WTC11 (cell line): Measurements from ENCODE around the gene LYPD6B.

Experiments
- CBFB ChIP-seq: sonication (generic); formaldehyde crosslinking; IDR thresholded peaks from 2 replicates; pipeline ENCODE4 v1.8.1; 2022; ENCODE audit warnings: mild to moderate bottlenecking, low read depth, missing genetic modification reagents
- CTCF ChIP-seq: fragments of 200-600 bp; IDR thresholded peaks from 2 replicates; pipeline ENCODE4 v1.8.0; 2022; ENCODE audit warnings: antibody characterized with exemption
- ELF4 ChIP-seq: sonication (generic); formaldehyde crosslinking; IDR thresholded peaks from 2 replicates; pipeline ENCODE4 v1.8.1; 2022; ENCODE audit warnings: low read depth, mild to moderate bottlenecking, moderate library complexity, missing genetic modification reagents
- ESRRA ChIP-seq: sonication (generic); formaldehyde crosslinking; IDR thresholded peaks from 2 replicates; pipeline ENCODE4 v1.8.1; 2022; ENCODE audit warnings: mild to moderate bottlenecking, missing genetic modification reagents, borderline replicate concordance
- FOXP1 ChIP-seq: sonication (generic); formaldehyde crosslinking; IDR thresholded peaks from 2 replicates; pipeline ENCODE4 v1.8.0; 2022; ENCODE audit warnings: missing genetic modification reagents, mild to moderate bottlenecking, moderate library complexity, borderline replicate concordance
- IRF2 ChIP-seq: sonication (generic); formaldehyde crosslinking; IDR thresholded peaks from 2 replicates; pipeline ENCODE4 v1.8.0; 2022; ENCODE audit warnings: low read depth, missing genetic modification reagents, borderline replicate concordance
- MAX ChIP-seq: sonication (generic); formaldehyde crosslinking; IDR thresholded peaks from 2 replicates; pipeline ENCODE4 v1.8.0; 2022; ENCODE audit warnings: mild to moderate bottlenecking, missing genetic modification reagents
- PREB ChIP-seq: sonication (generic); formaldehyde crosslinking; IDR thresholded peaks from 2 replicates; pipeline ENCODE4 v1.8.1; 2022; ENCODE audit warnings: mild to moderate bottlenecking, missing genetic modification reagents, moderate library complexity, borderline replicate concordance
- TF ChIP-seq, protein P1 (sequence below): sonication (generic); formaldehyde crosslinking; IDR thresholded peaks from 2 replicates; pipeline ENCODE4 v1.8.1; 2022; ENCODE audit warnings: low read depth, missing genetic modification reagents, borderline replicate concordance
- TF ChIP-seq, protein P2 (sequence below): sonication (generic); formaldehyde crosslinking; IDR thresholded peaks from 2 replicates; pipeline ENCODE4 v1.8.1; 2023; ENCODE audit warnings: mild to moderate bottlenecking, missing genetic modification reagents, moderate library complexity
- TF ChIP-seq, protein P3 (sequence below): sonication (generic); formaldehyde crosslinking; IDR thresholded peaks from 2 replicates; pipeline ENCODE4 v1.8.1; 2022; ENCODE audit warnings: low read depth, mild to moderate bottlenecking, moderate library complexity, missing genetic modification reagents, borderline replicate concordance
- TF ChIP-seq, protein P4 (sequence below): sonication (generic); formaldehyde crosslinking; IDR thresholded peaks from 2 replicates; pipeline ENCODE4 v1.8.0; 2023; ENCODE audit warnings: missing genetic modification reagents, mild to moderate bottlenecking, borderline replicate concordance
- TF ChIP-seq, protein P5 (sequence below): sonication (generic); formaldehyde crosslinking; IDR thresholded peaks from 2 replicates; pipeline ENCODE4 v1.8.0; 2022; ENCODE audit warnings: mild to moderate bottlenecking, missing genetic modification reagents

- no peak for TF ChIP-seq ESRRA (CRISPR knock-in tag)
- TF ChIP-seq MAX = no peak
- TF ChIP-seq FOXP1 (CRISPR knock-in tag) = no peak
- TF ChIP-seq CTCF = no peak
- TF ChIP-seq, protein P1, sequence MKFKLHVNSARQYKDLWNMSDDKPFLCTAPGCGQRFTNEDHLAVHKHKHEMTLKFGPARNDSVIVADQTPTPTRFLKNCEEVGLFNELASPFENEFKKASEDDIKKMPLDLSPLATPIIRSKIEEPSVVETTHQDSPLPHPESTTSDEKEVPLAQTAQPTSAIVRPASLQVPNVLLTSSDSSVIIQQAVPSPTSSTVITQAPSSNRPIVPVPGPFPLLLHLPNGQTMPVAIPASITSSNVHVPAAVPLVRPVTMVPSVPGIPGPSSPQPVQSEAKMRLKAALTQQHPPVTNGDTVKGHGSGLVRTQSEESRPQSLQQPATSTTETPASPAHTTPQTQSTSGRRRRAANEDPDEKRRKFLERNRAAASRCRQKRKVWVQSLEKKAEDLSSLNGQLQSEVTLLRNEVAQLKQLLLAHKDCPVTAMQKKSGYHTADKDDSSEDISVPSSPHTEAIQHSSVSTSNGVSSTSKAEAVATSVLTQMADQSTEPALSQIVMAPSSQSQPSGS (CRISPR knock-in tag) = no peak
- TF ChIP-seq, protein P2, sequence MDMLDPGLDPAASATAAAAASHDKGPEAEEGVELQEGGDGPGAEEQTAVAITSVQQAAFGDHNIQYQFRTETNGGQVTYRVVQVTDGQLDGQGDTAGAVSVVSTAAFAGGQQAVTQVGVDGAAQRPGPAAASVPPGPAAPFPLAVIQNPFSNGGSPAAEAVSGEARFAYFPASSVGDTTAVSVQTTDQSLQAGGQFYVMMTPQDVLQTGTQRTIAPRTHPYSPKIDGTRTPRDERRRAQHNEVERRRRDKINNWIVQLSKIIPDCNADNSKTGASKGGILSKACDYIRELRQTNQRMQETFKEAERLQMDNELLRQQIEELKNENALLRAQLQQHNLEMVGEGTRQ (CRISPR knock-in tag) = no peak
- no peak for TF ChIP-seq ELF4 (CRISPR knock-in tag)
- TF ChIP-seq, protein P3, sequence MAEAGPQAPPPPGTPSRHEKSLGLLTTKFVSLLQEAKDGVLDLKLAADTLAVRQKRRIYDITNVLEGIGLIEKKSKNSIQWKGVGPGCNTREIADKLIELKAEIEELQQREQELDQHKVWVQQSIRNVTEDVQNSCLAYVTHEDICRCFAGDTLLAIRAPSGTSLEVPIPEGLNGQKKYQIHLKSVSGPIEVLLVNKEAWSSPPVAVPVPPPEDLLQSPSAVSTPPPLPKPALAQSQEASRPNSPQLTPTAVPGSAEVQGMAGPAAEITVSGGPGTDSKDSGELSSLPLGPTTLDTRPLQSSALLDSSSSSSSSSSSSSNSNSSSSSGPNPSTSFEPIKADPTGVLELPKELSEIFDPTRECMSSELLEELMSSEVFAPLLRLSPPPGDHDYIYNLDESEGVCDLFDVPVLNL = no peak
- TF ChIP-seq CBFB (CRISPR knock-in tag) = no peak
- TF ChIP-seq, protein P4, sequence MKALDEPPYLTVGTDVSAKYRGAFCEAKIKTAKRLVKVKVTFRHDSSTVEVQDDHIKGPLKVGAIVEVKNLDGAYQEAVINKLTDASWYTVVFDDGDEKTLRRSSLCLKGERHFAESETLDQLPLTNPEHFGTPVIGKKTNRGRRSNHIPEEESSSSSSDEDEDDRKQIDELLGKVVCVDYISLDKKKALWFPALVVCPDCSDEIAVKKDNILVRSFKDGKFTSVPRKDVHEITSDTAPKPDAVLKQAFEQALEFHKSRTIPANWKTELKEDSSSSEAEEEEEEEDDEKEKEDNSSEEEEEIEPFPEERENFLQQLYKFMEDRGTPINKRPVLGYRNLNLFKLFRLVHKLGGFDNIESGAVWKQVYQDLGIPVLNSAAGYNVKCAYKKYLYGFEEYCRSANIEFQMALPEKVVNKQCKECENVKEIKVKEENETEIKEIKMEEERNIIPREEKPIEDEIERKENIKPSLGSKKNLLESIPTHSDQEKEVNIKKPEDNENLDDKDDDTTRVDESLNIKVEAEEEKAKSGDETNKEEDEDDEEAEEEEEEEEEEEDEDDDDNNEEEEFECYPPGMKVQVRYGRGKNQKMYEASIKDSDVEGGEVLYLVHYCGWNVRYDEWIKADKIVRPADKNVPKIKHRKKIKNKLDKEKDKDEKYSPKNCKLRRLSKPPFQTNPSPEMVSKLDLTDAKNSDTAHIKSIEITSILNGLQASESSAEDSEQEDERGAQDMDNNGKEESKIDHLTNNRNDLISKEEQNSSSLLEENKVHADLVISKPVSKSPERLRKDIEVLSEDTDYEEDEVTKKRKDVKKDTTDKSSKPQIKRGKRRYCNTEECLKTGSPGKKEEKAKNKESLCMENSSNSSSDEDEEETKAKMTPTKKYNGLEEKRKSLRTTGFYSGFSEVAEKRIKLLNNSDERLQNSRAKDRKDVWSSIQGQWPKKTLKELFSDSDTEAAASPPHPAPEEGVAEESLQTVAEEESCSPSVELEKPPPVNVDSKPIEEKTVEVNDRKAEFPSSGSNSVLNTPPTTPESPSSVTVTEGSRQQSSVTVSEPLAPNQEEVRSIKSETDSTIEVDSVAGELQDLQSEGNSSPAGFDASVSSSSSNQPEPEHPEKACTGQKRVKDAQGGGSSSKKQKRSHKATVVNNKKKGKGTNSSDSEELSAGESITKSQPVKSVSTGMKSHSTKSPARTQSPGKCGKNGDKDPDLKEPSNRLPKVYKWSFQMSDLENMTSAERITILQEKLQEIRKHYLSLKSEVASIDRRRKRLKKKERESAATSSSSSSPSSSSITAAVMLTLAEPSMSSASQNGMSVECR (CRISPR knock-in tag) = no peak
- no peak for TF ChIP-seq IRF2 (CRISPR knock-in tag)
- TF ChIP-seq PREB (CRISPR knock-in tag) = no peak
- TF ChIP-seq, protein P5, sequence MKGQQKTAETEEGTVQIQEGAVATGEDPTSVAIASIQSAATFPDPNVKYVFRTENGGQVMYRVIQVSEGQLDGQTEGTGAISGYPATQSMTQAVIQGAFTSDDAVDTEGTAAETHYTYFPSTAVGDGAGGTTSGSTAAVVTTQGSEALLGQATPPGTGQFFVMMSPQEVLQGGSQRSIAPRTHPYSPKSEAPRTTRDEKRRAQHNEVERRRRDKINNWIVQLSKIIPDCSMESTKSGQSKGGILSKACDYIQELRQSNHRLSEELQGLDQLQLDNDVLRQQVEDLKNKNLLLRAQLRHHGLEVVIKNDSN (CRISPR knock-in tag) = no peak
Measured at GRCh38 chr2:149221898-149222297, 183.4 kb downstream of the LYPD6B start.
